Measurements from ENCODE around the gene CELF2. TPM values are rescaled to one million over a fixed set of nuclear protein-coding genes. Genes with fewer than 3 reads are reported as not detected.

The CELF2 gene
- total RNA-seq, 1 experiment from 2014 or later: not detected

GRCh38 chr10:11235771-11236170 lies 218.1 kb downstream of the CELF2 start:
- intact Hi-C loops (cut with micrococcal nuclease; ENCODE audit: unreplicated experiment): no loop called here
- H3K36me3 ChIP-seq (ENCODE audit: insufficient read depth, low read length, poor library complexity, severe bottlenecking): no peaks in the 10 kb centered on the region
- peaks cover 74% of the 10 kb centered on the region for H3K27me3 ChIP-seq (replicated peaks; ENCODE audit: insufficient read depth, low read depth, low read length, poor library complexity)
- ChIA-PET POLR2A (ENCODE audit: low non-redundant PET) (no interaction called here), CTCF (no interaction called here)
- no TSS peak for BruUV-seq (replicated peaks)
- no peaks in the 10 kb centered on the region for H3K9me3 ChIP-seq (ENCODE audit: low read depth, low read length, poor library complexity, severe bottlenecking)
- no peak for DNase-seq (ENCODE audit: low spot score)
- H3K27ac ChIP-seq (ENCODE audit: low read depth, low read length, poor library complexity, severe bottlenecking): no peak overlapping the region
- TF ChIP-seq EZH2 (IDR thresholded peaks at IDR 0.05; ENCODE audit: borderline replicate concordance, low read depth, low read length, poor library complexity, severe bottlenecking) (no peak), CTCF (conservative IDR thresholded peaks at IDR 0.05; ENCODE audit: low read depth, low read length) (no peak)
- H3K4me3 ChIP-seq (ENCODE audit: low read depth, low read length, poor library complexity, severe bottlenecking): no peak overlapping the region
- H3K4me1 ChIP-seq (ENCODE audit: insufficient read depth, low read length, poor library complexity, severe bottlenecking): no peaks in the 10 kb centered on the region

DNA sequence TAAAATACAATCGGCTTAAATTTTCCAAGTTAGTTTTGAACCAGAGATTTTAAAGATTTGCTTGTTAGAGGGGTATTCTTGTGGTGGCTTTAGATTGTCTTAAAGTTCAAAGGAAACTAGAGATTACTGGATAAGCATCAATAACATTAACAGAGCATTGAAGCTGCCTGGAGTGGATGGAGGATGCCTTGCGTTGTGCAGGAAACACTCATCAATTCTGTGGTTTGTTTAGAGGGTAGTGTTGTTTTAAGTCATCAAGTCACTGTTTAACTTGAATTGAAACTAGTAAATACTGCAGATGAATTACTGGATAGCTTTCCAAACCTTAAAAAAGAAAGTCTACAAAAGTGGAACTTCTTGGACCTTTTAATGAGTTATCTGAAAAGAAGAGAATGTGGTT lies 218.6 kb downstream of the CELF2 start:
- Histone ChIP-seq H3K27ac (ENCODE audit: low read depth, low read length, poor library complexity, severe bottlenecking) (no peak overlapping the region), H3K9me3 (ENCODE audit: low read depth, low read length, poor library complexity, severe bottlenecking) (no peaks in the 10 kb centered on the region), H3K36me3 (ENCODE audit: insufficient read depth, low read length, poor library complexity, severe bottlenecking) (no peaks in the 10 kb centered on the region), H3K4me3 (ENCODE audit: low read depth, low read length, poor library complexity, severe bottlenecking) (no peak overlapping the region), H3K4me1 (ENCODE audit: insufficient read depth, low read length, poor library complexity, severe bottlenecking) (no peaks in the 10 kb centered on the region), H3K27me3 (replicated peaks; ENCODE audit: insufficient read depth, low read depth, low read length, poor library complexity) (peaks cover 70% of the 10 kb centered on the region)
- no peak for DNase-seq (ENCODE audit: low spot score)
- intact Hi-C loops (cut with micrococcal nuclease; ENCODE audit: unreplicated experiment): no loop called here
- no peak for TF ChIP-seq CTCF (conservative IDR thresholded peaks at IDR 0.05; ENCODE audit: low read depth, low read length)
- no peak for TF ChIP-seq EZH2 (IDR thresholded peaks at IDR 0.05; ENCODE audit: borderline replicate concordance, low read depth, low read length, poor library complexity, severe bottlenecking)
- ChIA-PET POLR2A (ENCODE audit: low non-redundant PET) (no interaction called here), CTCF (no interaction called here)
- no TSS peak for BruUV-seq (replicated peaks)

- intact Hi-C loops (cut with micrococcal nuclease; ENCODE audit: unreplicated experiment): no loop called here
- Histone ChIP-seq H3K27ac (ENCODE audit: low read depth, low read length, poor library complexity, severe bottlenecking) (no peak overlapping the region), H3K9me3 (ENCODE audit: low read depth, low read length, poor library complexity, severe bottlenecking) (no peaks in the 10 kb centered on the region), H3K4me3 (ENCODE audit: low read depth, low read length, poor library complexity, severe bottlenecking) (no peak overlapping the region), H3K27me3 (replicated peaks; ENCODE audit: insufficient read depth, low read depth, low read length, poor library complexity) (peaks cover 59% of the 10 kb centered on the region), H3K36me3 (ENCODE audit: insufficient read depth, low read length, poor library complexity, severe bottlenecking) (no peaks in the 10 kb centered on the region), H3K4me1 (ENCODE audit: insufficient read depth, low read length, poor library complexity, severe bottlenecking) (no peaks in the 10 kb centered on the region)
- TF ChIP-seq EZH2 (IDR thresholded peaks at IDR 0.05; ENCODE audit: borderline replicate concordance, low read depth, low read length, poor library complexity, severe bottlenecking) (no peak), CTCF (conservative IDR thresholded peaks at IDR 0.05; ENCODE audit: low read depth, low read length) (no peak)
- ChIA-PET POLR2A (ENCODE audit: low non-redundant PET) (no interaction called here), CTCF (no interaction called here)
- DNase-seq (ENCODE audit: low spot score): no peak
- BruUV-seq (replicated peaks): no TSS peak
Measured at GRCh38 chr10:11237571-11237970, 219.9 kb downstream of the CELF2 start.
